Panc1 (cell line): ENCODE data around the gene MIS18A.

Source experiments
- SIN3A ChIP-seq: IDR thresholded peaks from 2 replicates; pipeline ENCODE4 v1.6.1; 2012; ENCODE audit warnings: low read depth, mild to moderate bottlenecking, low read length, moderate library complexity, borderline replicate concordance; ENCODE audit not compliant: insufficient read depth
- TF ChIP-seq, protein P1 (sequence below): fragments of 450-650 bp; IDR thresholded peaks from 2 replicates; pipeline ENCODE4 v1.5.1; 2017; ENCODE audit warnings: mild to moderate bottlenecking

DNA sequence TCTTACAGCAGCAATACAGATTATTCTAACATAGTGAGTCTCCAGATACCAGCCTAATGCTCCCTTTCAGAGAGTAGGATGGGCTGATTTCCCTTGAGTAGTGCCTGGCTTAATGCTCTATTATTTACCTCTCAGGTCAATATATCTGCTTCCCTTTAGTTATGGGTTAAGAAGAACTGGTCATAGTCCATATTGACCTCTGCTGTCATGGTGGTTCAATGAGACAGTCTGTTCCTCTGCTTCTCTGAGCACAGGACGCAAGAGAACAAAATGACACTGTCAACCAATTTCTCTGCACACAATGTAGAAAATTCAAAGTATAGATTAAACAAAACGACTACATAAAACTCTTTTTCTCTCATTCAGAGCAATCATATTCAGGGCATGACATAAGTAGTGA is 22.7 kb upstream of the MIS18A start:
- TF ChIP-seq, protein P1, sequence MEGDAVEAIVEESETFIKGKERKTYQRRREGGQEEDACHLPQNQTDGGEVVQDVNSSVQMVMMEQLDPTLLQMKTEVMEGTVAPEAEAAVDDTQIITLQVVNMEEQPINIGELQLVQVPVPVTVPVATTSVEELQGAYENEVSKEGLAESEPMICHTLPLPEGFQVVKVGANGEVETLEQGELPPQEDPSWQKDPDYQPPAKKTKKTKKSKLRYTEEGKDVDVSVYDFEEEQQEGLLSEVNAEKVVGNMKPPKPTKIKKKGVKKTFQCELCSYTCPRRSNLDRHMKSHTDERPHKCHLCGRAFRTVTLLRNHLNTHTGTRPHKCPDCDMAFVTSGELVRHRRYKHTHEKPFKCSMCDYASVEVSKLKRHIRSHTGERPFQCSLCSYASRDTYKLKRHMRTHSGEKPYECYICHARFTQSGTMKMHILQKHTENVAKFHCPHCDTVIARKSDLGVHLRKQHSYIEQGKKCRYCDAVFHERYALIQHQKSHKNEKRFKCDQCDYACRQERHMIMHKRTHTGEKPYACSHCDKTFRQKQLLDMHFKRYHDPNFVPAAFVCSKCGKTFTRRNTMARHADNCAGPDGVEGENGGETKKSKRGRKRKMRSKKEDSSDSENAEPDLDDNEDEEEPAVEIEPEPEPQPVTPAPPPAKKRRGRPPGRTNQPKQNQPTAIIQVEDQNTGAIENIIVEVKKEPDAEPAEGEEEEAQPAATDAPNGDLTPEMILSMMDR: no peak
- TF ChIP-seq SIN3A: no peak
